ENCODE measurements around the gene STC2. TPM values are rescaled to one million over a fixed set of nuclear protein-coding genes. Genes with fewer than 3 reads are reported as not detected.

The STC2 gene
- total and polyA plus RNA-seq, 2 of the 4 experiments (the other 2 are of a cell fraction) = 87.5 to 270 TPM

DNA sequence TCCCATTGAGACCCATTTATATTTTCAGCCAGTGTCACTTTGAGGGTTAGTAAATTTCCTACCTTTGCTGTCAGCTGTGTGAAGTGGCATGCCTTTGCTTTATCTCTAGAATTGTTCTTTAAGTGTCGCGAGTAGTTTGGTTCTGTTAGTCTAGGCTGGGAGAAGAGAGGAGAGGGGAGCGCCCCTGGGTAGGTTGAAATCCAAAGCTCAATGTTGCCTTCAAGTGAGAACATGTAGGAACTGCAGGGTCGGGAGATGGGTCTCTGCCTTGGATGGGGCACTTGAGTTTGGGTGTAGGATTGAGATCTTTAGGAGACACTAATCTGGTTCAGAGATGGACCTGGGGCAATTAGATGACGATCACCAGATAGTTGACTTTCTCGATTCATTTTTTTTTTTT lies 46.3 kb downstream of the STC2 start:
- Histone ChIP-seq H3K4me3 (ENCODE audit: insufficient read depth, low read depth, low read length) (no peak overlapping the region), H3K23ac (ENCODE audit: low read depth, low read length) (no peak overlapping the region), H3K36me3 (ENCODE audit: control insufficient read depth, insufficient read depth, low read length) (no peaks in the 10 kb centered on the region), H2BK15ac (ENCODE audit: low read depth, low read length) (no peak overlapping the region), H2AK9ac (replicated peaks; ENCODE audit: low read depth, low read length, poor library complexity) (no peak overlapping the region), H4K20me1 (ENCODE audit: insufficient read depth, low read length) (no peaks in the 10 kb centered on the region), H4K5ac (ENCODE audit: low read depth, low read length) (no peak overlapping the region), H2AK5ac (ENCODE audit: low read depth, low read length) (no peak overlapping the region), H3K79me1 (ENCODE audit: low read depth in 1 of 2, low read length in 2 of 2) (no peaks in the 10 kb centered on the region), H3K56ac (ENCODE audit: extremely low read depth, insufficient read depth, low read length) (no peak overlapping the region), H3K14ac (replicated peaks; ENCODE audit: low read depth, low read length) (no peak overlapping the region), H4K91ac (ENCODE audit: insufficient read depth, low read depth, low read length) (no peak overlapping the region), H3K27me3 (ENCODE audit: control insufficient read depth, insufficient read depth, low read length) (peaks cover 45% of the 10 kb centered on the region), H2AFZ (replicated peaks; ENCODE audit: low read length, poor library complexity) (no peak overlapping the region), H3K4me2 (ENCODE audit: low read depth, low read length) (no peak overlapping the region), H2BK20ac (ENCODE audit: low read depth, low read length) (no peak overlapping the region), H2BK120ac (ENCODE audit: low read depth, low read length) (no peak overlapping the region), H3K9ac (ENCODE audit: low read depth, low read length) (no peak overlapping the region), H3K18ac (ENCODE audit: low read depth, low read length) (no peak overlapping the region), H4K8ac (ENCODE audit: low read depth in 2 of 2, low read length in 2 of 2) (no peak overlapping the region), H2BK5ac (ENCODE audit: low read depth, low read length, poor library complexity, severe bottlenecking) (no peak overlapping the region), H3K27ac (ENCODE audit: insufficient read depth, low read length) (no peak overlapping the region), H3K4me1 (ENCODE audit: control insufficient read depth, insufficient read depth, low read length) (no peaks in the 10 kb centered on the region), H3K9me3 (ENCODE audit: control insufficient read depth, insufficient read depth, low read length) (no peaks in the 10 kb centered on the region), H3K4ac (ENCODE audit: low read depth, low read length) (no peak overlapping the region), H3K9me1 (ENCODE audit: insufficient read depth, low read length) (no peaks in the 10 kb centered on the region)
- intact Hi-C loops (cut with micrococcal nuclease) = loop anchor here (1.0 to 2.0 kb wide), 2 partner anchors 116 to 297 kb away; no protein-coding TSS in a partner anchor
- dilution Hi-C loops (cut with HindIII; ENCODE audit: low sequenced_read_pairs, unreplicated experiment) = no loop called here
- ChIA-PET CTCF (interaction anchor here (1.0 kb wide), 1 partner anchor 16 kb away, joined by 3 read pairs; no protein-coding TSS in a partner anchor), POLR2A (ENCODE audit: unreplicated experiment) (interaction anchor here (0.5 kb wide), 1 partner anchor 575 kb away, joined by 4 read pairs; no protein-coding TSS in a partner anchor)
- in situ Hi-C loops (cut with MboI; ENCODE audit: low sequenced_read_pairs) = loop anchor here (25.0 kb wide), 1 partner anchor 1030 kb away; no protein-coding TSS in a partner anchor
- TF ChIP-seq FOS (IDR thresholded peaks at IDR 0.05; ENCODE audit: low read depth, low read length) (no peak), RCOR1 (IDR thresholded peaks at IDR 0.05; ENCODE audit: insufficient replicate concordance, low read length) (no peak), RAD21 (IDR thresholded peaks at IDR 0.05; ENCODE audit: low read length) (peak; percentile 53), POLR2A (IDR thresholded peaks at IDR 0.05; ENCODE audit: low read depth, low read length) (no peak), SMC3 (IDR thresholded peaks at IDR 0.05; ENCODE audit: low read depth, low read length) (peak; percentile 38)
- TF ChIP-seq, protein P1, sequence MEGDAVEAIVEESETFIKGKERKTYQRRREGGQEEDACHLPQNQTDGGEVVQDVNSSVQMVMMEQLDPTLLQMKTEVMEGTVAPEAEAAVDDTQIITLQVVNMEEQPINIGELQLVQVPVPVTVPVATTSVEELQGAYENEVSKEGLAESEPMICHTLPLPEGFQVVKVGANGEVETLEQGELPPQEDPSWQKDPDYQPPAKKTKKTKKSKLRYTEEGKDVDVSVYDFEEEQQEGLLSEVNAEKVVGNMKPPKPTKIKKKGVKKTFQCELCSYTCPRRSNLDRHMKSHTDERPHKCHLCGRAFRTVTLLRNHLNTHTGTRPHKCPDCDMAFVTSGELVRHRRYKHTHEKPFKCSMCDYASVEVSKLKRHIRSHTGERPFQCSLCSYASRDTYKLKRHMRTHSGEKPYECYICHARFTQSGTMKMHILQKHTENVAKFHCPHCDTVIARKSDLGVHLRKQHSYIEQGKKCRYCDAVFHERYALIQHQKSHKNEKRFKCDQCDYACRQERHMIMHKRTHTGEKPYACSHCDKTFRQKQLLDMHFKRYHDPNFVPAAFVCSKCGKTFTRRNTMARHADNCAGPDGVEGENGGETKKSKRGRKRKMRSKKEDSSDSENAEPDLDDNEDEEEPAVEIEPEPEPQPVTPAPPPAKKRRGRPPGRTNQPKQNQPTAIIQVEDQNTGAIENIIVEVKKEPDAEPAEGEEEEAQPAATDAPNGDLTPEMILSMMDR (conservative IDR thresholded peaks at IDR 0.05; ENCODE audit: low read depth, low read length) = peak; percentile 42
- peak; percentile 38; the same call in 1 of the 2 replicates for ATAC-seq (ENCODE audit: low read depth)
- no TSS peak for BruUV-seq (replicated peaks)
- peak; percentile 21 for DNase-seq
- WGBS, 2 experiments (ENCODE audit: extremely low coverage in 2 of 2, insufficient read length in 1 of 2) = 20% methylated on average over 1 of the region's 6 CpGs; no CpG with 5 or more reads in 1 of the 2 experiments

Measured in IMR-90 (cell line).